Measurements from ENCODE around the gene REC114.
A peak's percentile ranks its signal among the peaks of the same experiment; 100 is the strongest.
"Not testable (repeated sequence)": the region's sequence is repeated elsewhere in the genome, so short reads cannot be mapped to it uniquely, and the experiment has no call there.

REC114 gene

GRCh38 chr15:73527598-73527997 is 84.6 kb downstream of the REC114 start:
- DNase-seq (ENCODE audit: low read depth, low spot score) = no peak

GRCh38 chr15:73530649-73531048 is 87.7 kb downstream of the REC114 start:
- DNase-seq (ENCODE audit: low read depth, low spot score) = no peak

- DNase-seq (ENCODE audit: low read depth, low spot score) = no peak
Measured at GRCh38 chr15:73538123-73538522, 95.2 kb downstream of the REC114 start.

- no peak for DNase-seq (ENCODE audit: low read depth, low spot score)
Measured at GRCh38 chr15:73538563-73539211, 95.7 kb downstream of the REC114 start.

- no peak for DNase-seq (ENCODE audit: low read depth, low spot score)
Measured at GRCh38 chr15:73539212-73540128, 96.5 kb downstream of the REC114 start.

GRCh38 chr15:73540161-73540560 is 97.2 kb downstream of the REC114 start:
- no peak for DNase-seq (ENCODE audit: low read depth, low spot score)

GRCh38 chr15:73541479-73541878 is 98.5 kb downstream of the REC114 start:
- DNase-seq (ENCODE audit: low read depth, low spot score) = no peak

GRCh38 chr15:73548925-73549324 is 106.0 kb downstream of the REC114 start:
- DNase-seq (ENCODE audit: low read depth, low spot score) = not testable (repeated sequence)

- DNase-seq (ENCODE audit: low read depth, low spot score) = no peak
Measured at GRCh38 chr15:73550190-73550589, 107.2 kb downstream of the REC114 start.

GRCh38 chr15:73555080-73555479 is 112.1 kb downstream of the REC114 start:
- no peak for DNase-seq (ENCODE audit: low read depth, low spot score)

- no peak for DNase-seq (ENCODE audit: low read depth, low spot score)
Measured at GRCh38 chr15:73558529-73558928, 115.6 kb downstream of the REC114 start.

- DNase-seq (ENCODE audit: low read depth, low spot score) = no peak
Measured at GRCh38 chr15:73560501-73561117, 117.6 kb downstream of the REC114 start.

GRCh38 chr15:73564255-73564654 is 121.3 kb downstream of the REC114 start:
- no peak for DNase-seq (ENCODE audit: low read depth, low spot score)

- DNase-seq (ENCODE audit: low read depth, low spot score) = no peak
Measured at GRCh38 chr15:73567020-73567419, 124.1 kb downstream of the REC114 start.

- DNase-seq (ENCODE audit: low read depth, low spot score) = no peak
Measured at GRCh38 chr15:73568564-73569280, 125.8 kb downstream of the REC114 start.

- peak; percentile 21 for DNase-seq (ENCODE audit: low read depth, low spot score)
Measured at GRCh38 chr15:73569361-73569760, 126.4 kb downstream of the REC114 start.

- no peak for DNase-seq (ENCODE audit: low read depth, low spot score)
Measured at GRCh38 chr15:73570355-73571032, 127.5 kb downstream of the REC114 start.

GRCh38 chr15:73571346-73571745 is 128.4 kb downstream of the REC114 start:
- DNase-seq (ENCODE audit: low read depth, low spot score) = no peak

GRCh38 chr15:73572296-73572695 is 129.3 kb downstream of the REC114 start:
- no peak for DNase-seq (ENCODE audit: low read depth, low spot score)

GRCh38 chr15:73573037-73573436 is 130.1 kb downstream of the REC114 start:
- no peak for DNase-seq (ENCODE audit: low read depth, low spot score)

GRCh38 chr15:73573572-73573971 is 130.6 kb downstream of the REC114 start:
- no peak for DNase-seq (ENCODE audit: low read depth, low spot score)

Data from ELF-1 (cell line).